Measurements from ENCODE around the gene TEX50.
A peak's percentile ranks its signal among the peaks of the same experiment; 100 is the strongest.
"Not testable (repeated sequence)": the region's sequence is repeated elsewhere in the genome, so short reads cannot be mapped to it uniquely, and the experiment has no call there.

The TEX50 gene

GRCh38 chr1:173663159-173663558 is 28.0 kb downstream of the TEX50 start:
- DNase-seq (ENCODE audit: low read depth) = no peak

- DNase-seq (ENCODE audit: low read depth) = peak; percentile 13
Observed at GRCh38 chr1:173666646-173667045, 31.5 kb downstream of the TEX50 start.

GRCh38 chr1:173669491-173669941 is 34.4 kb downstream of the TEX50 start, which contains the start of gene ANKRD45:
ANKRD45 (minus strand) TSS chr1:173669851; CDS start chr1:173659418, 10,433 bp downstream.
- peak; percentile 6 for DNase-seq (ENCODE audit: low read depth)

DNA sequence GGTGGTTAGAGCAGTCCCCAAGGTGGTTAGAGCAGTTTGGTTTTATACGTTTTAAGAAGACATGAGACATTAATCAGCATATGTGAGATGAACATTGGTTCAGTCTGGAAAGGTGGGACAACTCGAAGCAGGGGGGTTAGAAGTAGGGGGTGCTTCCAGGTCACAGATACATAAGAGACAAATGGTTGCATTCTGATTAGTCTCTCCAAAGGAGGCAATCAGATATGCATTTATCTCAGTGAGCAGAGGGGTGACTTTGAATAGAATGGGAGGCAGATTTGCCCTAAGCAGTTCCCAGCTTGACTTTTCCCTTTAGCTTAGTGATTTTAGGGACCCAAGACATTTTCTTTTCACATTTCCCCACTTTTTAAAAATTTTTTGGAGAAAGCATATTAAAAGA is 39.4 kb downstream of the TEX50 start:
- not testable (repeated sequence) for DNase-seq (ENCODE audit: low read depth)

DNA sequence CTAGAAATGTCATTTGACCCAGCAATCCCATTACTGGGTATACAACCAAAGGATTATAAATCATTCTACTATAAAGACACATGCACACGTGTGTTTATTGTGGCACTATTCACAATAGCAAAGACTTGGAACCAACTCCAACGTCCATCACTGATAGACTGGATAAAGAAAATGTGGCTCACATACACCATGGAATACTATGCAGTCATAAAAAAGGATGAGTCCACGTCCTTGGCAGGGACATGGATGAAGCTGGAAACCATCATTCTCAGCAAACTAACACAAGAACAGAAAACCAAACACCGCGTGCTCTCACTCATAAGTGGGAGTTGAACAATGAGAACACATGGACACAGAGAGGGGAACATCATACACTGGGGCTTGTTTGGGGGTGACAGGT is 45.0 kb downstream of the TEX50 start:
- not testable (repeated sequence) for DNase-seq (ENCODE audit: low read depth)

DNA sequence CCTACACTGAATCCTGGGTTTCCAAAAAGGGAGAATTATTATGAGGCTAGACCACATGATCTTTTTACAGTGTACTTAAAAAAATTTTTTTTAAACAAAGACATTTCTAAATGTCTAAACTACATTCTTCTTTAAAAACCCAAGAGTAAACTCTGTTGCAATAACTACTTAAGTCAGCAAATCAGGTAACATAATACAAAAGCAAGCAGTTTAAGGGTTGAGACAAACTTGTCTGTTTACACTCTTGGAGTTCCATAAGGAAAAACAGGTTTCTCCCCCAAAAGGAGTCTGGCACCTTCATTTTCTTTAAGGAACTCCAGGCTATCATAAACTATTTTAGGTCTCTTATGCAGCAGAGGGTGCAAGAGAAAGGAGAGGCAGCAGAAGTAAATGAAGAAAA is 47.0 kb downstream of the TEX50 start:
- no peak for DNase-seq (ENCODE audit: low read depth)

GRCh38 chr1:173683838-173684237 is 48.7 kb downstream of the TEX50 start:
- not testable (repeated sequence) for DNase-seq (ENCODE audit: low read depth)

DNA sequence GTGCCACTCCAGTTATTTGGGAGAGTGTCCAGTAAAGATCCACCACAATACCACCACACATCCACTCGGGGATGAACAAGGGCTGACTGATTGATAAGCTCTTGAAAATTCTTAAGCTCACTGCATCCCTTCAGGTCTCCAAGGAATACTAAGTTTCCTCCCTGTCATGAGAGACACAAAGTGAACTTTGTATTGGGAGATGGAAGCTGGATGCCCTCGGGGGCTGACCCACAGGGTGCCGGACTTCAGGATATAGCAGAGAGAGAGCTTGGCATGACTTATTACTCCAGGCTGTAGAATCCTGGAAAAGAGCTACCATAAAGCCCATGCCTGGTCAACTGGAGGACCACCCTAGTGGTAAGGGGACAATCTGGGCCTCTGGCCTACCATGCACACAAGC is 50.0 kb downstream of the TEX50 start:
- DNase-seq (ENCODE audit: low read depth) = not testable (repeated sequence)

Data from stromal cell of bone marrow (primary cell).